Skin of body (tissue), 2 donors: ENCODE results near the gene TMEM187. TPM values are rescaled to one million over a fixed set of nuclear protein-coding genes. Genes with fewer than 3 reads are reported as not detected.

Experiments used
- DNase-seq: peaks from one replicate; lab custom pipeline; 2025; lab: John Stamatoyannopoulos, UW
- total RNA-seq: library from RNA; depleted of rRNA; stranded (reverse); fragments of >200 nt; gene quantifications from one replicate; pipeline ENCODE4 v1.2.3, GENCODE V29; 2014

The TMEM187 gene
- total RNA-seq, 1 donor from 2014 or later = 2.9 TPM

GRCh38 chrX:154019061-154019621 is 46.6 kb downstream of the TMEM187 start:
- DNase-seq = no peak

- DNase-seq = no peak
Observed at GRCh38 chrX:154019633-154020528, 47.3 kb downstream of the TMEM187 start, which contains the start of gene IRAK1. Gene IRAK1, minus strand, starts transcription at chrX:154019902. Its CDS starts 90 bp downstream, at chrX:154019812.

- DNase-seq = no peak
Observed at GRCh38 chrX:154020536-154021115, 48.1 kb downstream of the TMEM187 start.

- DNase-seq = no peak
Observed at GRCh38 chrX:154021131-154021611, 48.6 kb downstream of the TMEM187 start.

- no peak for DNase-seq
Observed at GRCh38 chrX:154022108-154022507, 49.6 kb downstream of the TMEM187 start.

GRCh38 chrX:154023276-154024000 is 50.9 kb downstream of the TMEM187 start:
- DNase-seq = no peak

GRCh38 chrX:154024271-154024670 is 51.7 kb downstream of the TMEM187 start:
- DNase-seq = no peak

- no peak for DNase-seq
Observed at GRCh38 chrX:154025230-154025629, 52.7 kb downstream of the TMEM187 start.

GRCh38 chrX:154026136-154027021 is 53.8 kb downstream of the TMEM187 start:
- DNase-seq = no peak

GRCh38 chrX:154027022-154027402 is 54.5 kb downstream of the TMEM187 start:
- no peak for DNase-seq

- DNase-seq = no peak
Observed at GRCh38 chrX:154027986-154028385, 55.4 kb downstream of the TMEM187 start.

- no peak for DNase-seq
Observed at GRCh38 chrX:154028502-154029184, 56.1 kb downstream of the TMEM187 start.

GRCh38 chrX:154029439-154029838 is 56.9 kb downstream of the TMEM187 start:
- no peak for DNase-seq

- no peak for DNase-seq
Observed at GRCh38 chrX:154030266-154030665, 57.7 kb downstream of the TMEM187 start.

- DNase-seq = no peak
Observed at GRCh38 chrX:154030715-154031305, 58.3 kb downstream of the TMEM187 start.

GRCh38 chrX:154032160-154032559 is 59.6 kb downstream of the TMEM187 start:
- no peak for DNase-seq

- no peak for DNase-seq
Observed at GRCh38 chrX:154032653-154033052, 60.1 kb downstream of the TMEM187 start.
